K562 (cell line): ENCODE data around the gene ZIC2. TPM values are rescaled to one million over a fixed set of nuclear protein-coding genes. Genes with fewer than 3 reads are reported as not detected.
A peak's percentile ranks its signal among the peaks of the same experiment; 100 is the strongest.

Experiments used
- BMI1 ChIP-seq: fragments of 150-350 bp; IDR thresholded peaks from 2 replicates; pipeline ENCODE4 v1.6.1; 2014; ENCODE audit warnings: low read length
- CC2D1A ChIP-seq: fragments of 450-650 bp; IDR thresholded peaks from 2 replicates; pipeline ENCODE4 v1.6.1; 2017; ENCODE audit warnings: mild to moderate bottlenecking
- CREB1 ChIP-seq, 2 experiments: sonication (generic) in 1 of 2; formaldehyde crosslinking in 1 of 2; IDR thresholded peaks; 2 replicates each; pipeline versions ENCODE4 v1.6.1 to v1.8.0; 2012 to 2022; ENCODE audit warnings: inconsistent platforms in 1 of 2, mild to moderate bottlenecking in 1 of 2, missing genetic modification reagents in 1 of 2, moderate library complexity in 1 of 2
- ELK3 ChIP-seq: fragments of 450-650 bp; formaldehyde crosslinking; IDR thresholded peaks from 2 replicates; pipeline ENCODE4 v1.4.0; 2020; ENCODE audit warnings: mild to moderate bottlenecking
- FOXM1 ChIP-seq, 2 experiments: fragments of 450-650 bp in 1 of 2; sonication (generic) in 1 of 2; formaldehyde crosslinking in 1 of 2; IDR thresholded peaks; 2 replicates each; pipeline versions ENCODE4 v1.6.1 to v1.9.0; 2017 to 2022; ENCODE audit warnings: low read depth in 2 of 2, mild to moderate bottlenecking in 2 of 2, missing genetic modification reagents in 1 of 2, moderate library complexity in 1 of 2
- ID3 ChIP-seq, 2 experiments: fragments of 250-450 bp in 1 of 2; fragments of 450-650 bp in 1 of 2; sonication (Bioruptor Pico) in 1 of 2; IDR thresholded peaks; 2 replicates each; pipeline versions ENCODE4 v1.6.1 to v1.8.0; 2016 to 2021; ENCODE audit warnings: mild to moderate bottlenecking in 2 of 2, moderate library complexity in 2 of 2, missing compliant biosample characterization in 1 of 2, missing genetic modification characterization in 1 of 2
- MAFG ChIP-seq: fragments of 450-650 bp; conservative IDR thresholded peaks from 2 replicates; pipeline ENCODE4 v1.6.1; 2016; ENCODE audit warnings: missing genetic modification characterization, missing compliant biosample characterization
- NR2C1 ChIP-seq, 2 experiments: fragments of 450-650 bp; IDR thresholded peaks; 2 replicates each; pipeline ENCODE4 v1.6.1; 2017; ENCODE audit warnings: mild to moderate bottlenecking in 2 of 2, antibody characterized with exemption in 1 of 2, inconsistent platforms in 1 of 2, missing compliant biosample characterization in 1 of 2, missing genetic modification characterization in 1 of 2
- RBBP5 ChIP-seq: fragments of 200-600 bp; sonication (generic); IDR thresholded peaks from 2 replicates; pipeline ENCODE4 v1.6.1; 2012; ENCODE audit warnings: borderline replicate concordance, mild to moderate bottlenecking, low read length, control low read depth, inconsistent platforms; ENCODE audit not compliant: insufficient read depth, poor library complexity, severe bottlenecking
- RBM25 ChIP-seq: fragments of 200-400 bp; formaldehyde crosslinking; IDR thresholded peaks from 2 replicates; pipeline ENCODE4 v1.6.1; 2018; ENCODE audit warnings: low read length, low read depth, moderate library complexity; ENCODE audit not compliant: severe bottlenecking
- SMARCA4 ChIP-seq: fragments of 450-650 bp; IDR thresholded peaks from 2 replicates; pipeline ENCODE4 v1.6.1; 2016
- TSC22D4 ChIP-seq: fragments of 450-650 bp; IDR thresholded peaks from 2 replicates; pipeline ENCODE4 v1.6.1; 2016; ENCODE audit warnings: missing genetic modification characterization, missing biosample characterization, control low read depth
- WHSC1 ChIP-seq: IDR thresholded peaks from one replicate; pipeline ENCODE4 v1.6.1; 2012; ENCODE audit warnings: low read length, control low read depth, inconsistent platforms
- ZNF407 ChIP-seq: fragments of 450-650 bp; IDR thresholded peaks from 2 replicates; pipeline ENCODE4 v1.6.1; 2016; ENCODE audit warnings: low read depth
- ZNF766 ChIP-seq: fragments of 200-800 bp; sonication (Bioruptor generic); conservative IDR thresholded peaks from 2 replicates; pipeline ENCODE4 v1.6.1; 2016; ENCODE audit warnings: missing genetic modification characterization, missing compliant biosample characterization
- polyA plus RNA-seq, 8 experiments: library from polyadenylated mRNA; depleted of rRNA in 4 of 8; stranded (reverse) in 5 of 8; unstranded in 3 of 8; fragments of >200 nt; fragmentation: Nextera tagmentation in 2 of 8; fragmentation: Illumina TruSeq in 1 of 8; extraction: Ambion mirVana in 2 of 8; extraction: Trizol in 1 of 8; gene quantifications; 2 replicates each; pipeline versions ENCODE4 v1.2.1 to v1.2.3, GENCODE V29; 2011 to 2014; ENCODE audit warnings: inconsistent platforms in 1 of 8, missing spikeins in 1 of 8
- total RNA-seq, 7 experiments: library from RNA; depleted of rRNA in 6 of 7; stranded (reverse); fragments of >200 nt in 6 of 7; fragmentation: Illumina TruSeq in 2 of 7; extraction: Trizol in 2 of 7; gene quantifications; 2 replicates each; pipeline versions ENCODE4 v1.2.1 to v1.2.3, GENCODE V29; 2011 to 2021; ENCODE audit warnings: low replicate concordance in 1 of 7

The ZIC2 gene
- total and polyA plus RNA-seq, 9 of the 15 experiments (the other 6 are each of a cell fraction or from before 2014, with no cell fraction given), result 1.8 to 18.0 (median 4.5) TPM

GRCh38 chr13:99969919-99970650, 11.5 kb upstream of the ZIC2 start (continued):
- TF ChIP-seq ID3 (CRISPR knock-in tag; IDR thresholded peaks at IDR 0.05) (no peak), ID3 (tag; IDR thresholded peaks at IDR 0.05) (no peak), ZNF407 (no peak), WHSC1 (no peak), FOXM1 (IDR thresholded peaks at IDR 0.05; ENCODE audit: low read depth) (no peak), FOXM1 (CRISPR knock-in tag; IDR thresholded peaks at IDR 0.05; ENCODE audit: low read depth) (no peak), BMI1 (no peak), ELK3 (CRISPR knock-in tag) (no peak), ZNF766 (CRISPR knock-in tag) (0 out of 2 replicates have a peak, but pooled peaks have one; percentile 10), CREB1 (IDR thresholded peaks at IDR 0.05) (0 out of 2 replicates have a peak, but pooled peaks have one; percentile 28), CREB1 (CRISPR knock-in tag; IDR thresholded peaks at IDR 0.05) (peak; percentile 33; the same call in 1 of the 2 replicates), CC2D1A (no peak), RBM25 (no peak), TSC22D4 (no peak), SMARCA4 (no peak), RBBP5 (no peak), MAFG (no peak), NR2C1 (IDR thresholded peaks at IDR 0.05) (no peak), NR2C1 (tag; IDR thresholded peaks at IDR 0.05) (no peak)
